Sigmoid colon (tissue), 4 donors: ENCODE results near the gene ZFHX3.
A peak's percentile ranks its signal among the peaks of the same experiment; 100 is the strongest.

Experiments used
- CTCF ChIP-seq, 4 experiments: fragments of 450-650 bp in 3 of 4; fragments of 200-600 bp in 1 of 4; IDR thresholded peaks; one replicate each; pipeline ENCODE4 v1.5.1; 2016 to 2019; ENCODE audit warnings: antibody characterized with exemption in 4 of 4, mild to moderate bottlenecking in 3 of 4, moderate library complexity in 2 of 4
- EP300 ChIP-seq, 4 donors: sonication (generic); formaldehyde crosslinking; IDR thresholded peaks; one replicate each; pipeline ENCODE4 v1.6.1; 2017; ENCODE audit warnings: antibody characterized with exemption in 4 of 4
- POLR2A ChIP-seq, 2 donors: fragments of 450-650 bp; IDR thresholded peaks; one replicate each; pipeline ENCODE4 v1.6.1; 2016; ENCODE audit warnings: antibody characterized with exemption in 2 of 2, mild to moderate bottlenecking in 2 of 2, moderate library complexity in 2 of 2
- POLR2AphosphoS5 ChIP-seq, 4 donors: sonication (generic); formaldehyde crosslinking; IDR thresholded peaks; one replicate each; pipeline ENCODE4 v1.6.1; 2017; ENCODE audit warnings: antibody characterized with exemption in 4 of 4

- TF ChIP-seq EP300 (IDR thresholded peaks at IDR 0.05) (no peak), POLR2A (IDR thresholded peaks at IDR 0.05) (no peak), CTCF (IDR thresholded peaks at IDR 0.05) (no peak), POLR2AphosphoS5 (IDR thresholded peaks at IDR 0.05) (peak in 3 of 4 donors; percentile 18 to 30 (median 20))
Measured at GRCh38 chr16:73052576-73052975, 4.6 kb upstream of the ZFHX3 start.
